ENCODE results near the gene PDCD1. TPM values are rescaled to one million over a fixed set of nuclear protein-coding genes. Genes with fewer than 3 reads are reported as not detected.

The PDCD1 gene
- total RNA-seq, 2 experiments from 2014 or later: 9.5 to 11.4 TPM

- Mint-ChIP-seq H3K27ac (no peak overlapping the region), H3K4me3 (no peak overlapping the region), H3K9me3 (no peaks in the 10 kb centered on the region), H3K4me1 (ENCODE audit: low read depth) (peaks cover 8% of the 10 kb centered on the region), H3K27me3 (no peaks in the 10 kb centered on the region), H3K36me3 (ENCODE audit: low read depth) (no peaks in the 10 kb centered on the region)
- Histone ChIP-seq H3K4me3 (ENCODE audit: low read length) (no peak overlapping the region), H3K9me3 (ENCODE audit: control insufficient read depth in 1 of 2, insufficient read depth in 1 of 2, low read length in 2 of 2) (no peaks in the 10 kb centered on the region), H3K4me1 (ENCODE audit: insufficient read depth, low read length) (peaks cover 38% of the 10 kb centered on the region), H3K27ac (ENCODE audit: low read depth in 1 of 2, low read length in 2 of 2) (no peak overlapping the region), H3K36me3 (ENCODE audit: insufficient read depth, low read length) (no peaks in the 10 kb centered on the region), H3K27me3 (ENCODE audit: control insufficient read depth in 1 of 2, insufficient read depth in 2 of 2, low read length in 2 of 2) (no peaks in the 10 kb centered on the region)
- ATAC-seq (ENCODE audit: poor library complexity) (no peak), DNase-seq (no peak)
- CTCF ChIA-PET: no interaction called here
- POLR2A ChIA-PET: no interaction called here
- intact Hi-C loops (cut with DNase I, micrococcal nuclease): no loop called here
- no peak for TF ChIP-seq CTCF (IDR thresholded peaks at IDR 0.05)
Observed at GRCh38 chr2:241874277-241874925, 15.7 kb upstream of the PDCD1 start.

- Mint-ChIP-seq H3K27ac (no peak overlapping the region), H3K36me3 (ENCODE audit: low read depth) (no peaks in the 10 kb centered on the region), H3K9me3 (no peaks in the 10 kb centered on the region), H3K4me1 (ENCODE audit: low read depth) (peaks cover 15% of the 10 kb centered on the region), H3K4me3 (no peak overlapping the region), H3K27me3 (no peaks in the 10 kb centered on the region)
- Histone ChIP-seq H3K4me3 (ENCODE audit: low read length) (no peak overlapping the region), H3K27me3 (ENCODE audit: control insufficient read depth in 1 of 2, insufficient read depth in 2 of 2, low read length in 2 of 2) (no peaks in the 10 kb centered on the region), H3K4me1 (ENCODE audit: insufficient read depth, low read length) (peaks cover 44% of the 10 kb centered on the region), H3K9me3 (ENCODE audit: control insufficient read depth in 1 of 2, insufficient read depth in 1 of 2, low read length in 2 of 2) (no peaks in the 10 kb centered on the region), H3K36me3 (ENCODE audit: insufficient read depth, low read length) (no peaks in the 10 kb centered on the region), H3K27ac (ENCODE audit: low read depth in 1 of 2, low read length in 2 of 2) (no peak overlapping the region)
- TF ChIP-seq CTCF (IDR thresholded peaks at IDR 0.05): no peak
- intact Hi-C loops (cut with DNase I, micrococcal nuclease): no loop called here
- ChIA-PET CTCF (no interaction called here), POLR2A (no interaction called here)
- ATAC-seq (ENCODE audit: poor library complexity) (no peak), DNase-seq (no peak)
Observed at GRCh38 chr2:241873803-241874110, 15.1 kb upstream of the PDCD1 start.

- H3K4me1 Mint-ChIP-seq (ENCODE audit: low read depth): peaks cover 20% of the 10 kb centered on the region
- ATAC-seq (ENCODE audit: poor library complexity) (no peak), DNase-seq (no peak)
- Histone ChIP-seq H3K36me3 (ENCODE audit: insufficient read depth, low read length) (no peaks in the 10 kb centered on the region), H3K27me3 (ENCODE audit: control insufficient read depth in 1 of 2, insufficient read depth in 2 of 2, low read length in 2 of 2) (no peaks in the 10 kb centered on the region), H3K27ac (ENCODE audit: low read depth in 1 of 2, low read length in 2 of 2) (no peak overlapping the region), H3K4me1 (ENCODE audit: insufficient read depth, low read length) (peaks cover 47% of the 10 kb centered on the region), H3K9me3 (ENCODE audit: control insufficient read depth in 1 of 2, insufficient read depth in 1 of 2, low read length in 2 of 2) (no peaks in the 10 kb centered on the region), H3K4me3 (ENCODE audit: low read length) (no peak overlapping the region)
- no peaks in the 10 kb centered on the region for H3K9me3 Mint-ChIP-seq
- CTCF ChIA-PET: no interaction called here
- no peak overlapping the region for H3K4me3 Mint-ChIP-seq
- POLR2A ChIA-PET: no interaction called here
- no peak overlapping the region for H3K27ac Mint-ChIP-seq
- no peak for TF ChIP-seq CTCF (IDR thresholded peaks at IDR 0.05)
- intact Hi-C loops (cut with DNase I, micrococcal nuclease): no loop called here
- H3K27me3 Mint-ChIP-seq: no peaks in the 10 kb centered on the region
- H3K36me3 Mint-ChIP-seq (ENCODE audit: low read depth): no peaks in the 10 kb centered on the region
Observed at GRCh38 chr2:241873081-241873802, 14.5 kb upstream of the PDCD1 start.
